HepG2 (cell line): ENCODE measurements around the gene COL5A1. TPM values are rescaled to one million over a fixed set of nuclear protein-coding genes. Genes with fewer than 3 reads are reported as not detected.

Experiments used
- ATAC-seq: fragments of 200-7000 bp; cut with Tn5 transposase; 3 replicates; pipeline ENCODE4 v1.9.1; 2020; ENCODE audit warnings: mild to moderate bottlenecking, moderate library complexity
- BruUV-seq: library from RNA; stranded (reverse); fragments of 400-500 nt; replicated peaks from 2 replicates; lab custom pipeline; 2021; lab: Mats Ljungman, UMichigan
- CTCF ChIA-PET: fragments of 300-600 bp; formaldehyde crosslinking; extraction: SDS; loops from one replicate; lab custom pipeline; 2021; ENCODE audit warnings: low total read pairs, inconsistent platforms, low intra/inter-chr PET ratio; lab: Yijun Ruan, JAX
- POLR2A ChIA-PET: fragments of 350-600 bp; sonication (Branson Sonifier 250); formaldehyde crosslinking; loops from one replicate; lab custom pipeline; 2020; ENCODE audit warnings: antibody characterized with exemption, inconsistent platforms; lab: Yijun Ruan, JAX
- DNase-seq: peaks from one replicate; pipeline ENCODE4 v3.0.0-alpha.2; 2015; ENCODE audit warnings: low spot score
- FAIRE-seq: peaks from 3 replicates; lab custom pipeline; 2011; peaks lifted over from hg19 to GRCh38; lab: Jason Lieb, UNC
- H2AFZ ChIP-seq: one replicate; pipeline ENCODE4 v1.6.1; 2011; ENCODE audit warnings: low read length, inconsistent platforms
- H3K27ac ChIP-seq: fragments of 300-600 bp; 3 replicates; pipeline ENCODE4 v1.8.0; 2011; ENCODE audit warnings: mixed run types, mild to moderate bottlenecking, mixed read lengths, low read length, inconsistent platforms; ENCODE audit not compliant: insufficient read depth; ENCODE audit errors: extremely low read length
- H3K27me3 ChIP-seq, 2 experiments: fragments of 200-600 bp in 1 of 2; 2 replicates in 1 of 2; 3 replicates in 1 of 2; pipeline versions ENCODE4 v1.6.0 to v1.8.0; 2011; ENCODE audit warnings: low read length in 2 of 2, mild to moderate bottlenecking in 2 of 2, moderate library complexity in 2 of 2, inconsistent platforms in 1 of 2; ENCODE audit not compliant: insufficient read depth in 2 of 2, control insufficient read depth in 1 of 2
- H3K36me3 ChIP-seq, 2 experiments: fragments of 200-600 bp in 1 of 2; replicated peaks in 1 of 2; 2 replicates in 1 of 2; 3 replicates in 1 of 2; pipeline versions ENCODE4 v1.5.1 to v1.8.0; 2011; ENCODE audit warnings: low read length in 2 of 2, inconsistent platforms in 1 of 2; ENCODE audit not compliant: insufficient read depth in 2 of 2, control insufficient read depth in 1 of 2
- H3K4me1 ChIP-seq: 2 replicates; pipeline ENCODE4 v1.5.1; 2012; ENCODE audit warnings: low read length, inconsistent platforms; ENCODE audit not compliant: insufficient read depth
- H3K4me2 ChIP-seq: 2 replicates; pipeline ENCODE4 v1.6.0; 2011; ENCODE audit warnings: low read depth, low read length, inconsistent platforms
- H3K4me3 ChIP-seq, 3 experiments: fragments of 200-600 bp in 1 of 3; sonication (generic), shearing (Covaris generic) in 1 of 3; replicated peaks in 1 of 3; 2 replicates each; pipeline ENCODE4 v1.5.1; 2011 to 2016; ENCODE audit warnings: low read length in 3 of 3, inconsistent platforms in 2 of 3, low read depth in 2 of 3, mild to moderate bottlenecking in 2 of 3, control low read depth in 1 of 3, mixed read lengths in 1 of 3; ENCODE audit not compliant: insufficient read depth in 1 of 3
- H3K79me2 ChIP-seq: one replicate; pipeline ENCODE4 v1.6.1; 2011; ENCODE audit warnings: low read length, inconsistent platforms; ENCODE audit not compliant: insufficient read depth
- H3K9ac ChIP-seq: 2 replicates; pipeline ENCODE4 v1.6.0; 2011; ENCODE audit warnings: mild to moderate bottlenecking, low read depth, low read length, inconsistent platforms; ENCODE audit not compliant: insufficient read depth
- H3K9me3 ChIP-seq: 2 replicates; pipeline ENCODE4 v1.5.1; 2012; ENCODE audit warnings: mild to moderate bottlenecking, low read length
- H4K20me1 ChIP-seq: 2 replicates; pipeline ENCODE4 v1.6.0; 2011; ENCODE audit warnings: inconsistent platforms, mild to moderate bottlenecking, low read length, moderate library complexity; ENCODE audit not compliant: insufficient read depth
- MIER2 ChIP-seq: IDR thresholded peaks from 2 replicates; pipeline ENCODE4 v1.6.1; 2016; ENCODE audit warnings: missing biosample characterization, missing genetic modification reagents
- NR1H2 ChIP-seq: sonication (generic); formaldehyde crosslinking; IDR thresholded peaks from 2 replicates; pipeline ENCODE4 v1.8.1; 2022; ENCODE audit warnings: low read depth, missing genetic modification reagents, borderline replicate concordance
- RFX3 ChIP-seq: IDR thresholded peaks from 2 replicates; pipeline ENCODE4 v1.6.1; 2016; ENCODE audit warnings: missing biosample characterization, missing genetic modification reagents
- SUZ12 ChIP-seq: fragments of 150-350 bp; IDR thresholded peaks from 2 replicates; pipeline ENCODE4 v1.6.1; 2014; ENCODE audit warnings: low read depth, low read length
- ZNF317 ChIP-seq: sonication (generic); formaldehyde crosslinking; IDR thresholded peaks from 2 replicates; pipeline ENCODE4 v1.5.0; 2020; ENCODE audit warnings: mild to moderate bottlenecking, missing genetic modification reagents
- ZNF431 ChIP-seq: sonication (generic); formaldehyde crosslinking; IDR thresholded peaks from 2 replicates; pipeline ENCODE4 v1.9.0; 2022; ENCODE audit warnings: missing genetic modification reagents, low read depth, mild to moderate bottlenecking, borderline replicate concordance
- ZNF570 ChIP-seq: sonication (generic); formaldehyde crosslinking; IDR thresholded peaks from 2 replicates; pipeline ENCODE4 v1.4.0; 2020; ENCODE audit warnings: mild to moderate bottlenecking, missing genetic modification reagents, borderline replicate concordance
- ZNF724P ChIP-seq: sonication (generic); formaldehyde crosslinking; IDR thresholded peaks from 2 replicates; pipeline ENCODE4 v1.8.0; 2022; ENCODE audit warnings: missing genetic modification reagents, borderline replicate concordance
- WGBS: methylation state at CpG from one replicate; pipeline ENCODE4 v1.1.6; 2017; ENCODE audit warnings: low lambda C conversion rate; 5-methylcytosine and 5-hydroxymethylcytosine counted together
- in situ Hi-C: cut with HindIII; loops from 2 replicates; pipeline ENCODE4 v1.10.0; 2017; ENCODE audit warnings: low pct_unique_long_range_greater_than_20kb; ENCODE audit not compliant: extremely low pct_ligation_motif_present
- intact Hi-C: fragments of 100-400 bp; cut with micrococcal nuclease; formaldehyde crosslinking; loops from one replicate; pipeline ENCODE4 v1.10.0; 2022; ENCODE audit not compliant: unreplicated experiment
- polyA plus RNA-seq, 8 experiments: library from polyadenylated mRNA; depleted of rRNA in 3 of 8; stranded (reverse) in 7 of 8; unstranded in 1 of 8; fragments of >200 nt; fragmentation: Illumina TruSeq in 4 of 8; extraction: Trizol in 4 of 8; gene quantifications; 2 replicates each; pipeline versions ENCODE4 v1.2.1 to v1.2.3, GENCODE V29; 2011 to 2016; ENCODE audit warnings: low read depth in 4 of 8, missing spikeins in 1 of 8, mixed read lengths in 1 of 8; ENCODE audit not compliant: insufficient read depth in 1 of 8
- total RNA-seq, 5 experiments: library from RNA; depleted of rRNA; stranded (reverse); fragments of >200 nt; fragmentation: Illumina TruSeq; extraction: Trizol; gene quantifications; 2 replicates each; pipeline ENCODE4 v1.2.3, GENCODE V29; 2016; ENCODE audit warnings: low read depth in 1 of 5
- TF ChIP-seq, protein P1 (sequence below): IDR thresholded peaks from 2 replicates; pipeline ENCODE4 v1.6.1; 2016; ENCODE audit warnings: low read depth, borderline replicate concordance
- TF ChIP-seq, protein P2 (sequence below): sonication (generic); formaldehyde crosslinking; IDR thresholded peaks from 2 replicates; pipeline ENCODE4 v1.5.0; 2020; ENCODE audit warnings: missing genetic modification reagents

COL5A1 gene
- total and polyA plus RNA-seq, 2 of the 13 experiments (the other 11 are each of a cell fraction or from before 2014, with no cell fraction given), result not detected

DNA sequence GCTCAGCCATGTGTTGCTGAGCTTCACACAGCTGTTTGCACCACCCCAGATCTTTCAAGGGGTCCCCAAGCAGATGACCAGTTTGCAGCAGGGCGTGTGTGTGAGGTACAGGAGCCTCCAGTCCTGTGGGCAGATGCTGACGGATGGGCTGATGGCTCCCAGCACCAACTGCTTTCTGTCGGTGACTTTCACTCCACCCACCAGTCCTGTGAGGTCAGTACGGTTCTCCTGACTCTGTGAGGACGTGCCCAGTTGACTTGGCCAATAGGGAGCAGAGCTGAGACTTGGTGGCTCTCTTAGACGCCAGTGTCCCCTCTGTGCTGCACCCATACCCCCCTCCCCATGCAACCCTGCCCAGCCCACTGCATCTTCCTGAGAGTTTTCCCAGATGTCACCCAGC lies 19.7 kb downstream of the COL5A1 start:
- no peaks in the 10 kb centered on the region for H3K4me1 ChIP-seq
- peaks cover 6 to 32% of the 10 kb centered on the region in 2 experiments; a peak in 3 of 5 replicates for H3K27me3 ChIP-seq
- POLR2A ChIA-PET, result no interaction called here
- H3K4me3 ChIP-seq, result no peak overlapping the region
- intact Hi-C loops, result no loop called here
- CTCF ChIA-PET, result no interaction called here
- no peak overlapping the region for H3K4me2 ChIP-seq
- no peak overlapping the region for H3K9ac ChIP-seq
- H4K20me1 ChIP-seq, result no peaks in the 10 kb centered on the region
- WGBS, result 0% methylated on average over 3 of the region's 6 CpGs
- no peaks in the 10 kb centered on the region for H3K36me3 ChIP-seq
- no peaks in the 10 kb centered on the region for H3K79me2 ChIP-seq
- peaks cover 15% of the 10 kb centered on the region for H3K9me3 ChIP-seq
- no peak overlapping the region for H3K27ac ChIP-seq
- BruUV-seq, result no TSS peak
- no peak for DNase-seq
- no peak for FAIRE-seq
- TF ChIP-seq SUZ12, result no peak
- TF ChIP-seq, protein P1, sequence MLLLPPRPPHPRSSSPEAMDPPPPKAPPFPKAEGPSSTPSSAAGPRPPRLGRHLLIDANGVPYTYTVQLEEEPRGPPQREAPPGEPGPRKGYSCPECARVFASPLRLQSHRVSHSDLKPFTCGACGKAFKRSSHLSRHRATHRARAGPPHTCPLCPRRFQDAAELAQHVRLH (CRISPR knock-in tag), result no peak
- no peak for TF ChIP-seq ZNF317 (CRISPR knock-in tag)
- TF ChIP-seq RFX3 (CRISPR knock-in tag), result no peak
- TF ChIP-seq ZNF570 (CRISPR knock-in tag), result no peak
- TF ChIP-seq ZNF431, result no peak
- TF ChIP-seq, protein P2, sequence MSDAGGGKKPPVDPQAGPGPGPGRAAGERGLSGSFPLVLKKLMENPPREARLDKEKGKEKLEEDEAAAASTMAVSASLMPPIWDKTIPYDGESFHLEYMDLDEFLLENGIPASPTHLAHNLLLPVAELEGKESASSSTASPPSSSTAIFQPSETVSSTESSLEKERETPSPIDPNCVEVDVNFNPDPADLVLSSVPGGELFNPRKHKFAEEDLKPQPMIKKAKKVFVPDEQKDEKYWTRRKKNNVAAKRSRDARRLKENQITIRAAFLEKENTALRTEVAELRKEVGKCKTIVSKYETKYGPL (CRISPR knock-in tag), result no peak
- no peak for TF ChIP-seq NR1H2 (CRISPR knock-in tag)
- no peak for TF ChIP-seq ZNF724P (CRISPR knock-in tag)
- TF ChIP-seq MIER2 (CRISPR knock-in tag), result no peak
- in situ Hi-C loops, result no loop called here
- ATAC-seq, result no peak
- H2AFZ ChIP-seq, result no peak overlapping the region
